ENCODE measurements around the gene F2RL2.

Gene F2RL2

GRCh38 chr5:76657091-76657490 lies 33.9 kb upstream of the F2RL2 start:
- Histone ChIP-seq H4K20me1 (no peaks in the 10 kb centered on the region), H3K4me3 (no peak overlapping the region), H3K4me2 (peak overlapping the region; percentile 55), H3K27me3 (no peaks in the 10 kb centered on the region), H3K36me3 (peaks cover 60% of the 10 kb centered on the region), H3K4me1 (peaks cover 22% of the 10 kb centered on the region), H3K9me3 (peaks cover 4% of the 10 kb centered on the region; the same call in 1 of the 2 replicates), H3K27ac (no peak overlapping the region), H3K9ac (no peak overlapping the region)
- TF ChIP-seq Cebpa-rat (IDR thresholded peaks at IDR 0.05) = no peak

GRCh38 chr5:76652809-76653414 lies 29.7 kb upstream of the F2RL2 start:
- H3K27me3 ChIP-seq = no peaks in the 10 kb centered on the region
- H4K20me1 ChIP-seq = no peaks in the 10 kb centered on the region
- H3K4me2 ChIP-seq = no peak overlapping the region
- H3K27ac ChIP-seq = no peak overlapping the region
- H3K9me3 ChIP-seq = peaks cover 27% of the 10 kb centered on the region
- H3K36me3 ChIP-seq = peaks cover 66% of the 10 kb centered on the region
- no peak overlapping the region for H3K4me3 ChIP-seq
- H3K9ac ChIP-seq = no peak overlapping the region
- TF ChIP-seq Cebpa-rat (IDR thresholded peaks at IDR 0.05) = no peak
- H3K4me1 ChIP-seq = peaks cover 22% of the 10 kb centered on the region

- no peaks in the 10 kb centered on the region for H4K20me1 ChIP-seq
- no peak overlapping the region for H3K4me2 ChIP-seq
- H3K9ac ChIP-seq = no peak overlapping the region
- 0 out of 2 replicates have a peak, but pooled peaks cover 2% of the 10 kb centered on the region for H3K4me1 ChIP-seq
- peaks cover 68% of the 10 kb centered on the region for H3K36me3 ChIP-seq
- TF ChIP-seq Cebpa-rat (IDR thresholded peaks at IDR 0.05) = no peak
- peaks cover 36% of the 10 kb centered on the region for H3K9me3 ChIP-seq
- H3K4me3 ChIP-seq = no peak overlapping the region
- H3K27ac ChIP-seq = no peak overlapping the region
- no peaks in the 10 kb centered on the region for H3K27me3 ChIP-seq
These were observed 25.9 kb upstream of the F2RL2 start for GRCh38 chr5:76649140-76649539.

GRCh38 chr5:76643371-76643770 lies 20.2 kb upstream of the F2RL2 start:
- H4K20me1 ChIP-seq = no peaks in the 10 kb centered on the region
- H3K36me3 ChIP-seq = peaks cover 70% of the 10 kb centered on the region
- H3K4me1 ChIP-seq = no peaks in the 10 kb centered on the region
- peaks cover 13% of the 10 kb centered on the region for H3K9me3 ChIP-seq
- no peak overlapping the region for H3K9ac ChIP-seq
- no peaks in the 10 kb centered on the region for H3K27me3 ChIP-seq
- H3K4me3 ChIP-seq = no peak overlapping the region
- TF ChIP-seq Cebpa-rat (IDR thresholded peaks at IDR 0.05) = no peak
- no peak overlapping the region for H3K4me2 ChIP-seq
- no peak overlapping the region for H3K27ac ChIP-seq

GRCh38 chr5:76642390-76643040 lies 19.3 kb upstream of the F2RL2 start:
- TF ChIP-seq Cebpa-rat (IDR thresholded peaks at IDR 0.05) = no peak
- Histone ChIP-seq H4K20me1 (no peaks in the 10 kb centered on the region), H3K4me1 (no peaks in the 10 kb centered on the region), H3K9ac (no peak overlapping the region), H3K4me2 (no peak overlapping the region), H3K27me3 (no peaks in the 10 kb centered on the region), H3K4me3 (no peak overlapping the region), H3K36me3 (peaks cover 63% of the 10 kb centered on the region), H3K27ac (no peak overlapping the region), H3K9me3 (peaks cover 5% of the 10 kb centered on the region)

GRCh38 chr5:76641514-76642120 lies 18.4 kb upstream of the F2RL2 start:
- no peak overlapping the region for H3K4me2 ChIP-seq
- no peaks in the 10 kb centered on the region for H3K9me3 ChIP-seq
- no peak overlapping the region for H3K4me3 ChIP-seq
- no peaks in the 10 kb centered on the region for H3K4me1 ChIP-seq
- peaks cover 66% of the 10 kb centered on the region for H3K36me3 ChIP-seq
- H3K9ac ChIP-seq = no peak overlapping the region
- H3K27me3 ChIP-seq = no peaks in the 10 kb centered on the region
- TF ChIP-seq Cebpa-rat (IDR thresholded peaks at IDR 0.05) = no peak
- no peaks in the 10 kb centered on the region for H4K20me1 ChIP-seq
- H3K27ac ChIP-seq = no peak overlapping the region

DNA sequence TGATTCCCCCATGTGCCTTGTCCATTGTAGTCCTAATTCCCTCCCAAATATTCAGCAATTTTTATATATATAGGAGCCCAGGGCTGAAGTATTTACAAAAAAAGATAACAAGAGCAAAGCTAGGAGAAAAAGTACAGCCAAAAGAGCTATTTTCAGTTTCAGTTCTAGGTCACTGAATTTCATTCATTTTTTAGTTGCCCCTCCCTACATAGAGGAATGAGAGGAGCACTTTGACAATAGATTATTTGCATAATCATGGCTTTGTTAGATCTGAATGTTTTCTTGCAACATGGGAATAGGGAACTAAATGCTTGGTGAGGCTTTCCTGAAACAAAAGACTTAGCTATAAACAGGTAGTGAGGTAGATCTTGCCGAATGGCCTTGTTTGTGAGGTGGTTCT lies 15.3 kb upstream of the F2RL2 start:
- no peak for TF ChIP-seq Cebpa-rat (IDR thresholded peaks at IDR 0.05)
- Histone ChIP-seq H3K4me1 (no peaks in the 10 kb centered on the region), H3K36me3 (peaks cover 78% of the 10 kb centered on the region), H3K9me3 (no peaks in the 10 kb centered on the region), H3K4me2 (no peak overlapping the region), H3K27ac (no peak overlapping the region), H3K4me3 (no peak overlapping the region), H4K20me1 (no peaks in the 10 kb centered on the region), H3K9ac (no peak overlapping the region), H3K27me3 (no peaks in the 10 kb centered on the region)

GRCh38 chr5:76637490-76637889 lies 14.3 kb upstream of the F2RL2 start:
- no peak overlapping the region for H3K9ac ChIP-seq
- no peaks in the 10 kb centered on the region for H3K9me3 ChIP-seq
- peaks cover 78% of the 10 kb centered on the region for H3K36me3 ChIP-seq
- no peak overlapping the region for H3K4me3 ChIP-seq
- H4K20me1 ChIP-seq = no peaks in the 10 kb centered on the region
- H3K4me2 ChIP-seq = no peak overlapping the region
- no peak for TF ChIP-seq Cebpa-rat (IDR thresholded peaks at IDR 0.05)
- H3K4me1 ChIP-seq = no peaks in the 10 kb centered on the region
- H3K27ac ChIP-seq = no peak overlapping the region
- no peaks in the 10 kb centered on the region for H3K27me3 ChIP-seq

DNA sequence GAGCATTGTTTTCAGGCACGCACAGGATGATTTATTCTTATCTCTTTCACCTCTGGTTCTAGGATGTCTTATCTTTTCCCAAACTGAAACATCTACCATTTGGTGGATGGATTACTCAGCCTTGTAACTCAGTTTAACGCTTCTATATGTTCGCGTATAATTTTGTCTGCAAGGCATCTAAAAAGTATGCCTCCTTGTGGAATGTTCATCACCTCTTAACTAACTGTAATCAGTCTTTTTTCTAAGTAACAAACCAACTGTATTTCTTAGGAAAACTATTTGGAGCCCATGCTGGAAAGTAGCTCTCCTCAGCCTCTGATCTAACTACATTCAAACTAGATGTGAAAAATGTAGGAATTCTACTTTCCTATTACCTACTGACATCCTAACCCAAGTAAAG lies 11.5 kb upstream of the F2RL2 start:
- H3K36me3 ChIP-seq = peaks cover 71% of the 10 kb centered on the region
- no peak overlapping the region for H3K4me3 ChIP-seq
- no peaks in the 10 kb centered on the region for H3K27me3 ChIP-seq
- no peaks in the 10 kb centered on the region for H4K20me1 ChIP-seq
- H3K9ac ChIP-seq = no peak overlapping the region
- H3K27ac ChIP-seq = no peak overlapping the region
- H3K4me2 ChIP-seq = no peak overlapping the region
- TF ChIP-seq Cebpa-rat (IDR thresholded peaks at IDR 0.05) = no peak
- H3K4me1 ChIP-seq = no peaks in the 10 kb centered on the region
- H3K9me3 ChIP-seq = no peaks in the 10 kb centered on the region

- Histone ChIP-seq H3K9me3 (no peaks in the 10 kb centered on the region), H3K4me1 (peaks cover 27% of the 10 kb centered on the region), H3K27me3 (no peaks in the 10 kb centered on the region), H3K4me2 (no peak overlapping the region), H3K27ac (no peak overlapping the region), H3K36me3 (peaks cover 46% of the 10 kb centered on the region), H3K9ac (no peak overlapping the region), H4K20me1 (no peaks in the 10 kb centered on the region), H3K4me3 (no peak overlapping the region)
- no peak for TF ChIP-seq Cebpa-rat (IDR thresholded peaks at IDR 0.05)
These were observed 3.5 kb upstream of the F2RL2 start for GRCh38 chr5:76626738-76627137.

All from BLaER1 (cell line).